SK-N-SH treated with all-trans-retinoic acid at 6 μM for 48 hours (cell line): Measurements from ENCODE around the gene PBX4.

ENCODE experiments used
- ARNTL ChIP-seq: fragments of 450-650 bp; formaldehyde crosslinking; IDR thresholded peaks from 2 replicates; pipeline ENCODE4 v1.5.0; 2020; ENCODE audit warnings: low read depth, mild to moderate bottlenecking, moderate library complexity, borderline replicate concordance
- CSDC2 ChIP-seq: fragments of 250-450 bp; sonication (Bioruptor Pico); IDR thresholded peaks from 2 replicates; pipeline ENCODE4 v1.5.0; 2020; ENCODE audit warnings: mild to moderate bottlenecking, moderate library complexity
- GLIS3 ChIP-seq: fragments of 250-450 bp; sonication (Bioruptor Pico); IDR thresholded peaks from 2 replicates; pipeline ENCODE4 v1.5.0; 2020; ENCODE audit warnings: mild to moderate bottlenecking, moderate library complexity
- ISL1 ChIP-seq: fragments of 250-450 bp; sonication (Bioruptor Pico); IDR thresholded peaks from 2 replicates; pipeline ENCODE4 v2.1.2; 2022; ENCODE audit warnings: mild to moderate bottlenecking, moderate library complexity
- POU6F1 ChIP-seq: fragments of 250-450 bp; sonication (Bioruptor Pico); IDR thresholded peaks from 2 replicates; pipeline ENCODE4 v1.8.0; 2021; ENCODE audit warnings: low read depth, mild to moderate bottlenecking, moderate library complexity, borderline replicate concordance
- RARB ChIP-seq: fragments of 250-450 bp; sonication (Bioruptor Pico); IDR thresholded peaks from 2 replicates; pipeline ENCODE4 v1.8.0; 2021; ENCODE audit warnings: mild to moderate bottlenecking, moderate library complexity
- TCF4 ChIP-seq: fragments of 250-450 bp; sonication (Bioruptor Pico); IDR thresholded peaks from 2 replicates; pipeline ENCODE4 v1.8.0; 2021; ENCODE audit warnings: mild to moderate bottlenecking, moderate library complexity, borderline replicate concordance
- TOX ChIP-seq: fragments of 250-450 bp; sonication (Bioruptor Pico); IDR thresholded peaks from 2 replicates; pipeline ENCODE4 v1.8.0; 2021; ENCODE audit warnings: mild to moderate bottlenecking, moderate library complexity, borderline replicate concordance
- ZFP30 ChIP-seq: fragments of 450-650 bp; formaldehyde crosslinking; IDR thresholded peaks from 2 replicates; pipeline ENCODE4 v1.5.0; 2022; ENCODE audit warnings: mild to moderate bottlenecking, moderate library complexity
- ZNF70 ChIP-seq: fragments of 450-650 bp; formaldehyde crosslinking; IDR thresholded peaks from 2 replicates; pipeline ENCODE4 v1.5.0; 2020; ENCODE audit warnings: mild to moderate bottlenecking, moderate library complexity

- TF ChIP-seq ZNF70 (CRISPR knock-in tag) (no peak), CSDC2 (no peak), TOX (CRISPR knock-in tag) (no peak), ZFP30 (no peak), TCF4 (CRISPR knock-in tag) (no peak), RARB (CRISPR knock-in tag) (no peak), ARNTL (CRISPR knock-in tag) (no peak), ISL1 (CRISPR knock-in tag) (no peak), POU6F1 (CRISPR knock-in tag) (no peak), GLIS3 (no peak)
These were observed 24.1 kb downstream of the PBX4 start for GRCh38 chr19:19594381-19594780.
